Caco-2 (cell line): ENCODE results near the gene ZNF532. TPM values are rescaled to one million over a fixed set of nuclear protein-coding genes. Genes with fewer than 3 reads are reported as not detected.
"Not testable (repeated sequence)": the region's sequence is repeated elsewhere in the genome, so short reads cannot be mapped to it uniquely, and the experiment has no call there.

ENCODE experiments used
- BruUV-seq: library from RNA; stranded (reverse); fragments of 400-500 nt; replicated peaks from 2 replicates; lab custom pipeline; 2021; lab: Mats Ljungman, UMichigan
- CTCF ChIA-PET: fragments of 300-600 bp; sonication (Branson Sonifier 250); formaldehyde crosslinking; loops from one replicate; lab custom pipeline; 2022; ENCODE audit warnings: antibody characterized with exemption; lab: Charles Lee
- POLR2A ChIA-PET: fragments of 300-600 bp; sonication (Branson Sonifier 250); formaldehyde crosslinking; loops from one replicate; lab custom pipeline; 2022; ENCODE audit warnings: antibody characterized with exemption; lab: Charles Lee
- DNase-seq, 2 experiments: peaks; one replicate each; pipeline versions ENCODE4 v3.0.0 to v3.0.0-alpha.2; 2020 to 2022
- H3K27me3 ChIP-seq: replicated peaks from 2 replicates; pipeline ENCODE4 v1.6.0; 2011; ENCODE audit warnings: low read length; ENCODE audit not compliant: control insufficient read depth, insufficient read depth
- H3K36me3 ChIP-seq: 2 replicates; pipeline ENCODE4 v1.5.1; 2011; ENCODE audit warnings: low read length; ENCODE audit not compliant: control insufficient read depth, insufficient read depth
- H3K4me1 ChIP-seq: fragments of 250-450 bp; sonication (Bioruptor Pico); 2 replicates; pipeline ENCODE4 v1.5.1; 2020; ENCODE audit warnings: mild to moderate bottlenecking
- H3K4me3 ChIP-seq: 2 replicates; pipeline ENCODE4 v1.5.1; 2011; ENCODE audit warnings: low read depth, mild to moderate bottlenecking, control low read depth, low read length
- H3K9me3 ChIP-seq: fragments of 250-450 bp; sonication (Bioruptor Pico); 2 replicates; pipeline ENCODE4 v1.5.1; 2020; ENCODE audit warnings: mild to moderate bottlenecking, moderate library complexity
- H3K27ac Mint-ChIP-seq: one replicate; pipeline ENCODE4 v1.8.0; 2022; ENCODE audit warnings: mixed read lengths; ENCODE audit not compliant: unreplicated experiment
- H3K27me3 Mint-ChIP-seq: one replicate; pipeline ENCODE4 v1.8.0; 2022; ENCODE audit warnings: mixed read lengths; ENCODE audit not compliant: insufficient read depth, unreplicated experiment
- H3K36me3 Mint-ChIP-seq: one replicate; pipeline ENCODE4 v1.8.0; 2022; ENCODE audit warnings: mild to moderate bottlenecking, mixed read lengths; ENCODE audit not compliant: insufficient read depth, unreplicated experiment
- H3K4me1 Mint-ChIP-seq: one replicate; pipeline ENCODE4 v1.8.0; 2022; ENCODE audit warnings: low read depth, mixed read lengths; ENCODE audit not compliant: unreplicated experiment
- H3K4me3 Mint-ChIP-seq: one replicate; pipeline ENCODE4 v1.8.0; 2022; ENCODE audit warnings: mild to moderate bottlenecking, moderate library complexity, mixed read lengths; ENCODE audit not compliant: unreplicated experiment
- H3K9me3 Mint-ChIP-seq: one replicate; pipeline ENCODE4 v1.8.0; 2022; ENCODE audit warnings: mixed read lengths; ENCODE audit not compliant: unreplicated experiment
- intact Hi-C: fragments of 100-400 bp; cut with micrococcal nuclease; formaldehyde crosslinking; loops from one replicate; pipeline ENCODE4 v1.10.0; 2022; ENCODE audit not compliant: unreplicated experiment
- total RNA-seq: library from RNA; stranded (reverse); gene quantifications from 2 replicates; pipeline ENCODE4 v1.2.3, GENCODE V29; 2022
- TF ChIP-seq, protein P1 (sequence below), 2 experiments: fragments of 200-600 bp in 1 of 2; IDR thresholded peaks; 1 replicate in 1 of 2; 2 replicates in 1 of 2; pipeline versions ENCODE4 v1.5.1 to v1.8.0; 2011 to 2022; ENCODE audit warnings: antibody characterized with exemption in 1 of 2, control low read depth in 1 of 2, inconsistent platforms in 1 of 2, low read depth in 1 of 2, low read length in 1 of 2, mild to moderate bottlenecking in 1 of 2, moderate library complexity in 1 of 2; ENCODE audit not compliant: insufficient read depth in 1 of 2, severe bottlenecking in 1 of 2, unreplicated experiment in 1 of 2

The ZNF532 gene
- total RNA-seq, 1 experiment from 2014 or later = 32.7 TPM

DNA sequence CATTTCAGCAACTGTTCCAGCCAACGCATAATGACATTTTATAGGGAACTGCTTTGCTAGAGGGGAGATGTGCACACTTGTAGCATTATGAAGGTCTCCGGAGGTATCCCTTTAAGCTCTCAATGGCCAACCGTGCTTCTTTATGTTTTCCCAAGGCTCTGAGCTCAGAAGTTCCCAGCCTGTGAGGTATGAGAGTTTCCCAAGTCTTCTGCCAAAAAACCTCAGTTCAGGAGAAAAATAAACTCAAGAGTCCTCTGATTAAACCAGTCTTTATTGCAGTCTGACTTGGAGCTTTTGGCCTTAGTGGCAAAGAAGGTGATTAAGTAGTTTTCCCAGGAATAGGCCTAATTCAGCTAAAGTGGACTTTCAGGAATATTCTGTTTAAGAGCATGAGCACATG, 35.4 kb upstream of the ZNF532 start:
- Histone ChIP-seq H3K9me3 (no peaks in the 10 kb centered on the region), H3K4me3 (no peak overlapping the region), H3K27me3 (no peaks in the 10 kb centered on the region), H3K4me1 (no peaks in the 10 kb centered on the region), H3K36me3 (no peaks in the 10 kb centered on the region)
- TF ChIP-seq, protein P1, sequence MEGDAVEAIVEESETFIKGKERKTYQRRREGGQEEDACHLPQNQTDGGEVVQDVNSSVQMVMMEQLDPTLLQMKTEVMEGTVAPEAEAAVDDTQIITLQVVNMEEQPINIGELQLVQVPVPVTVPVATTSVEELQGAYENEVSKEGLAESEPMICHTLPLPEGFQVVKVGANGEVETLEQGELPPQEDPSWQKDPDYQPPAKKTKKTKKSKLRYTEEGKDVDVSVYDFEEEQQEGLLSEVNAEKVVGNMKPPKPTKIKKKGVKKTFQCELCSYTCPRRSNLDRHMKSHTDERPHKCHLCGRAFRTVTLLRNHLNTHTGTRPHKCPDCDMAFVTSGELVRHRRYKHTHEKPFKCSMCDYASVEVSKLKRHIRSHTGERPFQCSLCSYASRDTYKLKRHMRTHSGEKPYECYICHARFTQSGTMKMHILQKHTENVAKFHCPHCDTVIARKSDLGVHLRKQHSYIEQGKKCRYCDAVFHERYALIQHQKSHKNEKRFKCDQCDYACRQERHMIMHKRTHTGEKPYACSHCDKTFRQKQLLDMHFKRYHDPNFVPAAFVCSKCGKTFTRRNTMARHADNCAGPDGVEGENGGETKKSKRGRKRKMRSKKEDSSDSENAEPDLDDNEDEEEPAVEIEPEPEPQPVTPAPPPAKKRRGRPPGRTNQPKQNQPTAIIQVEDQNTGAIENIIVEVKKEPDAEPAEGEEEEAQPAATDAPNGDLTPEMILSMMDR (IDR thresholded peaks at IDR 0.05; ENCODE audit: insufficient read depth in 1 of 2, low read depth in 1 of 2, low read length in 1 of 2, severe bottlenecking in 1 of 2, unreplicated experiment in 1 of 2) = no peak
- no peaks in the 10 kb centered on the region for H3K27me3 Mint-ChIP-seq
- BruUV-seq = no TSS peak
- no peak for DNase-seq
- H3K4me3 Mint-ChIP-seq = no peak overlapping the region
- H3K4me1 Mint-ChIP-seq = no peaks in the 10 kb centered on the region
- no peaks in the 10 kb centered on the region for H3K9me3 Mint-ChIP-seq
- CTCF ChIA-PET = no interaction called here
- no peak overlapping the region for H3K27ac Mint-ChIP-seq
- intact Hi-C loops = no loop called here
- POLR2A ChIA-PET = no interaction called here
- no peaks in the 10 kb centered on the region for H3K36me3 Mint-ChIP-seq

DNA sequence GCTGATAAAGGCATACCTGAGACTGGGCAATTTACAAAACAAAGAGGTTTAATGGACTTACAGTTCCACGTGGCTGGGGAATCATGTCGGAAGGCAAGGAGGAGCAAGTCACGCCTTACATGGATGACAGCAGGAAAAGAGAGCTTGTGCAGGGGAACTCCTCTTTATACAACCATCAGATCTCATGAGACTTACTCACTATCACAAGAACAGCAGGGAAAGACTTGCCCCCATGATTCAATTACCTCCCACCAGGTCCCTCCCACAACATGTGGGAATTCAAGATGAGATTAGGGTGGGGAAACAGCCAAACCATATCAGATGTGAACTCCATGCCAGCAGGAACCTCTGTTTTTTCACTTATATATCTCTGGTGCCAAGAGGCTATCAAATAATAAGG, 34.8 kb upstream of the ZNF532 start:
- intact Hi-C loops = not testable (repeated sequence)

DNA sequence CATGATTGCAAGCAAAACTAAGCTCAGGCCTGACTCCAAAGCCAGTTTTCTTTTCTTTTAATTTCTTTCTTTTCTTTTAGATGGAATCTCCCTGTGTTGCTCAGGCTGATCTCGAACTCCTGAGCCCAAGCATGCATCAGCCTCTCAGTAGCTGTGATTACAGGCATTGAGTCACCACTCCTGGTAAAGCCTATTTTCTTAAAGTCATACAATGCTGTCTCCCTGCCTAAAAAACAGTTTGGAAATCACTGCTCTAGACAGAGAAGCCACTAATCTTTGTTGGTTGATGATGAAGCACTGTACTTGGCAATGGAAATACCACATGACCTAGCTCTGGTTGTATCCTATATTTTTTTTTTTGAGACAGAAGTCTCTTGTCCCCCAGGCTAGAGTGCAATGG, 33.1 kb upstream of the ZNF532 start:
- no peak for DNase-seq
- intact Hi-C loops = no loop called here
- Mint-ChIP-seq H3K27me3 (no peaks in the 10 kb centered on the region), H3K4me1 (no peaks in the 10 kb centered on the region), H3K36me3 (no peaks in the 10 kb centered on the region), H3K9me3 (no peaks in the 10 kb centered on the region), H3K27ac (no peak overlapping the region), H3K4me3 (no peak overlapping the region)
- Histone ChIP-seq H3K9me3 (no peaks in the 10 kb centered on the region), H3K4me3 (no peak overlapping the region), H3K4me1 (no peaks in the 10 kb centered on the region), H3K36me3 (no peaks in the 10 kb centered on the region), H3K27me3 (no peaks in the 10 kb centered on the region)
- ChIA-PET POLR2A (no interaction called here), CTCF (no interaction called here)
- TF ChIP-seq, protein P1 (IDR thresholded peaks at IDR 0.05; ENCODE audit: insufficient read depth in 1 of 2, low read depth in 1 of 2, low read length in 1 of 2, severe bottlenecking in 1 of 2, unreplicated experiment in 1 of 2) = no peak
- no TSS peak for BruUV-seq

More for the DNA sequence above, 34.8 kb upstream of the ZNF532 start:
- H3K4me3 Mint-ChIP-seq, BruUV-seq, H3K27me3 Mint-ChIP-seq, H3K36me3 ChIP-seq, H3K36me3 Mint-ChIP-seq, DNase-seq, H3K9me3 Mint-ChIP-seq, H3K27ac Mint-ChIP-seq, POLR2A ChIA-PET, H3K4me1 ChIP-seq, H3K4me3 ChIP-seq, H3K4me1 Mint-ChIP-seq, H3K9me3 ChIP-seq, H3K27me3 ChIP-seq, CTCF ChIA-PET: not testable (repeated sequence)
